Neural crest cell (in vitro differentiated cells): ENCODE measurements around the gene ANKRD29. TPM values are rescaled to one million over a fixed set of nuclear protein-coding genes. Genes with fewer than 3 reads are reported as not detected.

ENCODE experiments used
- DNase-seq: peaks from one replicate; pipeline ENCODE4 v3.0.0; 2021; ENCODE audit warnings: low read depth, mixed read lengths, low spot score
- H3K27ac Mint-ChIP-seq: one replicate; pipeline ENCODE4 v1.8.0; 2021; ENCODE audit warnings: mild to moderate bottlenecking, mixed read lengths; ENCODE audit not compliant: unreplicated experiment
- H3K27me3 Mint-ChIP-seq: 2 replicates; pipeline ENCODE4 v1.8.0; 2021; ENCODE audit warnings: low read depth, mild to moderate bottlenecking, mixed read lengths
- H3K36me3 Mint-ChIP-seq: 2 replicates; pipeline ENCODE4 v1.8.0; 2021; ENCODE audit warnings: low read depth, mild to moderate bottlenecking, mixed read lengths
- H3K4me1 Mint-ChIP-seq: 2 replicates; pipeline ENCODE4 v1.8.0; 2021; ENCODE audit warnings: mixed read lengths
- H3K4me3 Mint-ChIP-seq: one replicate; pipeline ENCODE4 v1.8.0; 2021; ENCODE audit warnings: mild to moderate bottlenecking, mixed read lengths
- H3K9me3 Mint-ChIP-seq: 2 replicates; pipeline ENCODE4 v1.8.0; 2021; ENCODE audit warnings: mixed read lengths
- CTCF ChIP-seq: fragments of 200-600 bp; sonication (generic); conservative IDR thresholded peaks from 2 replicates; pipeline ENCODE4 v1.5.0; 2021; ENCODE audit warnings: antibody characterized with exemption, mild to moderate bottlenecking
- total RNA-seq: library from RNA; stranded (reverse); gene quantifications from 2 replicates; pipeline ENCODE4 v1.2.1, GENCODE V29; 2021

ANKRD29 gene
- total RNA-seq, 1 donor from 2014 or later = 0.61 TPM

DNA sequence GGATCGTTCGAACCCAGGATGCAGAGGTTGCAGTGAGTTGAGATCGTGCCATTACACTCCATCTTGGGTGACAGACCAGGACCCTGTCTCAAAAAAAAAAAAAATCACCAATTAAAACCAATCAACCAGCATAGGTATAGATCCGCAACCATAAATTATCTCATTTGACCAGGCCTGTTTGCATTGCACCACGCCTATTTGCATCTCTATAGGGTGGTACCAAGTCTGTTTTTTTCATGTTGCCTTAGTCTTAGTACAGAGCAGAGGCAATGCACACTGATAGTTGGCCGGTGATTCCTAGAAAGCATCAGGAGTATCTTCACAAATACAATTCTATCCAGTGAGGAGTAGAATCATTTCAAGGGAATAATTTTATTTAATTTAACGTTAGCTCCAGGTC lies 67.1 kb downstream of the ANKRD29 start:
- no peak for DNase-seq
- no peak for TF ChIP-seq CTCF
- no peaks in the 10 kb centered on the region for H3K9me3 Mint-ChIP-seq
- no peaks in the 10 kb centered on the region for H3K4me1 Mint-ChIP-seq
- H3K4me3 Mint-ChIP-seq = no peak overlapping the region
- H3K36me3 Mint-ChIP-seq = no peaks in the 10 kb centered on the region
- H3K27me3 Mint-ChIP-seq = no peaks in the 10 kb centered on the region
- H3K27ac Mint-ChIP-seq = no peak overlapping the region

DNA sequence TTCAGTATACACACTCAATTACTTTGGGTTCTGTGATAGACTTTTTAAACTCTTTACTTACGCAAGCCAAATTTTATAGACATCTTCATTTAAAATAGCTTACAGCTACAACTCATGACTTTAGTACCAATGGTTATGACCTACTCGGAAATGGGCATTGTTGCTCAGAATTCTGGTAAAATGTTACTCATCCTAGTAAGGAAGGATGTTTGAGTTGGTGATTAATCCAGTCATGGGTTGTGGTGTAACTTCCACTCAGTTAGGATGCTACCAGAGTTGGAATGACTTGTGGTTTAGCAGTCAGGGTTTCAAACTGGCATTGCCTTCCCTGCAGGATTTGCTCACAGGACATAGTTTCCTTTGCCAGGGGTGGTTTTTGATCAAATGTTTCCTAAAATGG lies 69.0 kb downstream of the ANKRD29 start:
- Mint-ChIP-seq H3K36me3 (no peaks in the 10 kb centered on the region), H3K27me3 (no peaks in the 10 kb centered on the region), H3K27ac (no peak overlapping the region)

DNA sequence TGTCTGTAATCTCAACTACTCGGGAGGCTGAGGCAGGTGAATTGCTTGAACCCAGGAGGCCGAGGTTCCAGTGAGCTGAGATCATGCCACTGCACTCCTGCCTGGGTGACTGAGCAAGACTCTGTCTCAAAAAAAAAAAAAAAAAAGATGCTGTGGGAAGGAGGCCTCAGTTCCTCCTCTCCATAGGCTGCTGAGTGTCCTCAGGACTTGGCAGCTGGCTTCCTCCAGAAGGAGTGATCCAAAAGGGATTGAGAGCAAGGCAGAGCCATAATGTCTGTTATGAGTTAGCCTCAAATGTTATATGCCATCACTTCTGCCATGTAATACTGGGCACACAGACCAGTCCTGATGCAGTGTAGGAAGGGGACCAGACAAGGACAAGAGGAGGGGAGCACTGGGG lies 69.8 kb downstream of the ANKRD29 start:
- Mint-ChIP-seq H3K27ac (peak overlapping the region; percentile 67), H3K27me3 (peaks cover 3% of the 10 kb centered on the region), H3K9me3 (no peaks in the 10 kb centered on the region), H3K36me3 (no peaks in the 10 kb centered on the region), H3K4me3 (no peak overlapping the region), H3K4me1 (no peaks in the 10 kb centered on the region)
- no peak for DNase-seq
- TF ChIP-seq CTCF = no peak

More for the DNA sequence above, 69.0 kb downstream of the ANKRD29 start:
- no peaks in the 10 kb centered on the region for H3K9me3 Mint-ChIP-seq
- no peaks in the 10 kb centered on the region for H3K4me1 Mint-ChIP-seq
- no peak for DNase-seq
- no peak overlapping the region for H3K4me3 Mint-ChIP-seq
- no peak for TF ChIP-seq CTCF

DNA sequence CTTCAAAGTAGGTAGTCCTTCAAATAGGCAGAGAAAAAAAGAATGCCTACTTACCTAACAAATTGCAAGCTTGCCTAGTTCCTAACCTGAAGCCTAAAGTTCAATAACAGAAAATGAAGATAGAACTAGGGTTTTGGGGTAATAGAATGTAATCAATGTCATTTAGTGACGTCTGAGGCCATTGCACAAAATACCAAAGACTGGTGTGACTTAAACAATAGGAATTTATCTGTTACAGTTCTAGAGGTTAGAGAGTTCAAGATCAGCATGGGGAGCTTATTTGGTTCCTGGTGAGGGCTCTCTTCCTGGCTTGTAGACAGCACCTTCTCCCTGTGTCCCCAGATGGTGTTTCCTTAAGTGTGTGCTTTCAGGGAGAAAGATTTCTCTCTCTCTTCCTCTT lies 71.7 kb downstream of the ANKRD29 start:
- H3K4me1 Mint-ChIP-seq = peaks cover 6% of the 10 kb centered on the region
- no peaks in the 10 kb centered on the region for H3K36me3 Mint-ChIP-seq
- peak overlapping the region; percentile 57 for H3K4me3 Mint-ChIP-seq
- no peak overlapping the region for H3K27ac Mint-ChIP-seq
- DNase-seq = no peak
- no peaks in the 10 kb centered on the region for H3K9me3 Mint-ChIP-seq
- peaks cover 3% of the 10 kb centered on the region for H3K27me3 Mint-ChIP-seq
- no peak for TF ChIP-seq CTCF

GRCh38 chr18:23588836-23589560 lies 73.7 kb downstream of the ANKRD29 start:
- peaks cover 3% of the 10 kb centered on the region for H3K27me3 Mint-ChIP-seq
- H3K36me3 Mint-ChIP-seq = no peaks in the 10 kb centered on the region
- no peak for DNase-seq
- peak overlapping the region; percentile 34 for H3K4me3 Mint-ChIP-seq
- peaks cover 24% of the 10 kb centered on the region for H3K4me1 Mint-ChIP-seq
- no peaks in the 10 kb centered on the region for H3K9me3 Mint-ChIP-seq
- TF ChIP-seq CTCF = no peak
- no peak overlapping the region for H3K27ac Mint-ChIP-seq
